Vagina (tissue), 2 donors: ENCODE measurements around the gene GPR34. TPM values are rescaled to one million over a fixed set of nuclear protein-coding genes. Genes with fewer than 3 reads are reported as not detected.

ENCODE experiments used
- DNase-seq, 2 donors: peaks; one replicate each; pipeline ENCODE4 v3.0.0-alpha.2; 2017; ENCODE audit errors: extremely low spot score in 2 of 2
- H3K27ac ChIP-seq: fragments of 200-600 bp; sonication (generic); one replicate; pipeline ENCODE4 v1.5.1; 2019
- H3K27me3 ChIP-seq: fragments of 200-600 bp; sonication (generic); one replicate; pipeline ENCODE4 v1.5.1; 2019
- H3K36me3 ChIP-seq, 2 donors: fragments of 200-600 bp; sonication (generic); one replicate each; pipeline ENCODE4 v1.5.1; 2017 to 2019
- H3K4me1 ChIP-seq: fragments of 200-600 bp; sonication (generic); one replicate; pipeline ENCODE4 v1.5.1; 2019
- H3K4me3 ChIP-seq, 2 donors: fragments of 200-600 bp; sonication (generic); 1 replicate in 1 of 2; 2 replicates in 1 of 2; pipeline ENCODE4 v1.5.1; 2016 to 2019
- H3K9me3 ChIP-seq: fragments of 200-600 bp; sonication (generic); one replicate; pipeline ENCODE4 v1.5.1; 2019
- CTCF ChIP-seq, 3 experiments: fragments of 450-650 bp in 2 of 3; fragments of 200-600 bp in 1 of 3; sonication (generic) in 1 of 3; IDR thresholded peaks; one replicate each; pipeline ENCODE4 v1.5.1; 2017 to 2019; ENCODE audit warnings: antibody characterized with exemption in 3 of 3, mild to moderate bottlenecking in 2 of 3, moderate library complexity in 2 of 3
- POLR2A ChIP-seq, 2 donors: fragments of 450-650 bp; IDR thresholded peaks; one replicate each; pipeline ENCODE4 v1.6.1; 2017; ENCODE audit warnings: antibody characterized with exemption in 2 of 2, mild to moderate bottlenecking in 2 of 2, moderate library complexity in 2 of 2
- POLR2AphosphoS5 ChIP-seq, 2 donors: sonication (generic); formaldehyde crosslinking; IDR thresholded peaks; one replicate each; pipeline ENCODE4 v1.9.0; 2017; ENCODE audit warnings: antibody characterized with exemption in 2 of 2, mild to moderate bottlenecking in 2 of 2, low read depth in 1 of 2; ENCODE audit not compliant: insufficient read depth in 1 of 2
- intact Hi-C: fragments of 100-400 bp; cut with DNase I; formaldehyde crosslinking; loops from one replicate; pipeline ENCODE4 v1.15.1; 2023
- total RNA-seq: library from RNA; depleted of rRNA; stranded (reverse); fragments of >200 nt; gene quantifications from one replicate; pipeline ENCODE4 v1.2.3, GENCODE V29; 2016

Gene GPR34
- total RNA-seq, 1 donor from 2014 or later: 3.2 TPM

- no peak overlapping the region for H3K27ac ChIP-seq
- H3K9me3 ChIP-seq: no peaks in the 10 kb centered on the region
- H3K4me3 ChIP-seq: no peak overlapping the region
- H3K4me1 ChIP-seq: no peaks in the 10 kb centered on the region
- intact Hi-C loops: no loop called here
- no peak for TF ChIP-seq CTCF (IDR thresholded peaks at IDR 0.05)
- TF ChIP-seq POLR2AphosphoS5 (IDR thresholded peaks at IDR 0.05; ENCODE audit: insufficient read depth in 1 of 2, low read depth in 1 of 2): no peak
- TF ChIP-seq POLR2A (IDR thresholded peaks at IDR 0.05): no peak
- no peaks in the 10 kb centered on the region for H3K36me3 ChIP-seq
- no peak for DNase-seq
- H3K27me3 ChIP-seq: no peaks in the 10 kb centered on the region
These were observed 17.1 kb downstream of the GPR34 start for GRCh38 chrX:41705680-41706374.

DNA sequence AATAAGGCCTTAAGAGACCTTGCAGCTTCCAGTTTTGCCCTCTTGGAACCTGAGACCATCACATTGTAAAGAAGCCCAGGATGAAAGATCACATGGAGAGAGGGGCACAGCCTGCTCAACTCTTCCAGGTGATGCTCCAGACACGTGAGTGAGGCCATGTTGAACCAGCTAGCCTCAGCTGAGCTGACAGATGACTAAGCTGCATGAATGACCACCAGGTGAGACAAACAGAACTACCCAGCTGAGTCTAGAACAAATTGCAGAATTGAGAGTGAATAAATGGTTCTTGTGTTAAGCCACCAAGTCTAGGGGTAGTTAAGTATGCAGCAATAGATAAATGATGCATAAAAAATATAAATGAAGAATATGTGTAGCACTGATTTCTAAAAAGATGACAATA is 18.4 kb downstream of the GPR34 start:
- no peak overlapping the region for H3K27ac ChIP-seq
- no peak for TF ChIP-seq POLR2AphosphoS5 (IDR thresholded peaks at IDR 0.05; ENCODE audit: insufficient read depth in 1 of 2, low read depth in 1 of 2)
- no peak for TF ChIP-seq POLR2A (IDR thresholded peaks at IDR 0.05)
- TF ChIP-seq CTCF (IDR thresholded peaks at IDR 0.05): no peak
- no peak for DNase-seq
- no peaks in the 10 kb centered on the region for H3K36me3 ChIP-seq
- no peaks in the 10 kb centered on the region for H3K9me3 ChIP-seq
- no peaks in the 10 kb centered on the region for H3K27me3 ChIP-seq
- intact Hi-C loops: no loop called here
- H3K4me1 ChIP-seq: no peaks in the 10 kb centered on the region
- H3K4me3 ChIP-seq: no peak overlapping the region

GRCh38 chrX:41708486-41708885 is 19.7 kb downstream of the GPR34 start:
- intact Hi-C loops: no loop called here
- H3K9me3 ChIP-seq: no peaks in the 10 kb centered on the region
- H3K36me3 ChIP-seq: no peaks in the 10 kb centered on the region
- no peak overlapping the region for H3K4me3 ChIP-seq
- H3K27me3 ChIP-seq: no peaks in the 10 kb centered on the region
- TF ChIP-seq POLR2A (IDR thresholded peaks at IDR 0.05) (no peak), POLR2AphosphoS5 (IDR thresholded peaks at IDR 0.05; ENCODE audit: insufficient read depth in 1 of 2, low read depth in 1 of 2) (no peak), CTCF (IDR thresholded peaks at IDR 0.05) (no peak)
- DNase-seq: no peak
- no peak overlapping the region for H3K27ac ChIP-seq
- H3K4me1 ChIP-seq: no peaks in the 10 kb centered on the region

- Histone ChIP-seq H3K9me3 (no peaks in the 10 kb centered on the region), H3K27me3 (no peaks in the 10 kb centered on the region), H3K4me3 (no peak overlapping the region), H3K36me3 (no peaks in the 10 kb centered on the region), H3K4me1 (no peaks in the 10 kb centered on the region), H3K27ac (no peak overlapping the region)
- intact Hi-C loops: no loop called here
- no peak for DNase-seq
- no peak for TF ChIP-seq POLR2A (IDR thresholded peaks at IDR 0.05)
- TF ChIP-seq CTCF (IDR thresholded peaks at IDR 0.05): no peak
- TF ChIP-seq POLR2AphosphoS5 (IDR thresholded peaks at IDR 0.05; ENCODE audit: insufficient read depth in 1 of 2, low read depth in 1 of 2): no peak
These were observed 22.4 kb downstream of the GPR34 start for GRCh38 chrX:41711021-41711667.

GRCh38 chrX:41716222-41716621 is 27.4 kb downstream of the GPR34 start:
- Histone ChIP-seq H3K27ac (no peak overlapping the region), H3K9me3 (no peaks in the 10 kb centered on the region), H3K27me3 (no peaks in the 10 kb centered on the region), H3K36me3 (no peaks in the 10 kb centered on the region), H3K4me1 (no peaks in the 10 kb centered on the region), H3K4me3 (no peak overlapping the region)
- TF ChIP-seq POLR2AphosphoS5 (IDR thresholded peaks at IDR 0.05; ENCODE audit: insufficient read depth in 1 of 2, low read depth in 1 of 2): no peak
- DNase-seq: no peak
- intact Hi-C loops: no loop called here
